ENCODE results near the gene NUP133.

DNA sequence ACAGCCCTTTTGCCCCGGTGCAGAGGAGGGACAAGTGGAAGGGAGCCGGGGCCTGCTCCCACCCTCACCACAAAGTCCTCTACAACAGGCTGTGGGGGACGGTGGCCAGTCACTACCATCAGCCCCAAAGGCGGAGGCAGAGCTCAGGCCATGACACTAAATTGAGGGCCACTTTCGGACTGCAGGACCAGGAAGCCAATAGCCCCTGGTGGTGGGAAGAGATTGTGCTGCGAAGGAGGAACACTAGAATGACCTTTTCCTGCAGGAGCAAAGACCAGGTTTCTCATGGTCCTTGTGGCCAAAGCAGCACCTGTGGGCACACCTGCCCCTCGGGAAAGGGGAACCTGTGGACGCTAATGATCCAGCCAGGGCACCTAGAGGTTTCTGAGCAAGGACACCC lies 104.6 kb downstream of the NUP133 start:
- TF ChIP-seq, protein P1, sequence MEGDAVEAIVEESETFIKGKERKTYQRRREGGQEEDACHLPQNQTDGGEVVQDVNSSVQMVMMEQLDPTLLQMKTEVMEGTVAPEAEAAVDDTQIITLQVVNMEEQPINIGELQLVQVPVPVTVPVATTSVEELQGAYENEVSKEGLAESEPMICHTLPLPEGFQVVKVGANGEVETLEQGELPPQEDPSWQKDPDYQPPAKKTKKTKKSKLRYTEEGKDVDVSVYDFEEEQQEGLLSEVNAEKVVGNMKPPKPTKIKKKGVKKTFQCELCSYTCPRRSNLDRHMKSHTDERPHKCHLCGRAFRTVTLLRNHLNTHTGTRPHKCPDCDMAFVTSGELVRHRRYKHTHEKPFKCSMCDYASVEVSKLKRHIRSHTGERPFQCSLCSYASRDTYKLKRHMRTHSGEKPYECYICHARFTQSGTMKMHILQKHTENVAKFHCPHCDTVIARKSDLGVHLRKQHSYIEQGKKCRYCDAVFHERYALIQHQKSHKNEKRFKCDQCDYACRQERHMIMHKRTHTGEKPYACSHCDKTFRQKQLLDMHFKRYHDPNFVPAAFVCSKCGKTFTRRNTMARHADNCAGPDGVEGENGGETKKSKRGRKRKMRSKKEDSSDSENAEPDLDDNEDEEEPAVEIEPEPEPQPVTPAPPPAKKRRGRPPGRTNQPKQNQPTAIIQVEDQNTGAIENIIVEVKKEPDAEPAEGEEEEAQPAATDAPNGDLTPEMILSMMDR (IDR thresholded peaks at IDR 0.05): no peak
- TF ChIP-seq EZH2 (IDR thresholded peaks at IDR 0.05; ENCODE audit: borderline replicate concordance, insufficient read depth, low read depth, low read length, poor library complexity, severe bottlenecking): no peak
